Endothelial cell of umbilical vein (primary cell): ENCODE measurements around the gene TTLL11. TPM values are rescaled to one million over a fixed set of nuclear protein-coding genes. Genes with fewer than 3 reads are reported as not detected.

Experiments used
- BruUV-seq: library from RNA; stranded (reverse); fragments of 400-500 nt; replicated peaks from 2 replicates; lab custom pipeline; 2021; lab: Mats Ljungman, UMichigan
- CTCF ChIA-PET: fragments of 300-600, 350-600 bp; sonication (Branson Sonifier 250); formaldehyde crosslinking; loops from one replicate; lab custom pipeline; 2021; ENCODE audit warnings: antibody characterized with exemption, inconsistent platforms; lab: Charles Lee
- POLR2A ChIA-PET: fragments of 300-600, 350-600 bp; sonication (Branson Sonifier 250); formaldehyde crosslinking; loops from one replicate; lab custom pipeline; 2021; ENCODE audit warnings: antibody characterized with exemption, inconsistent platforms; lab: Charles Lee
- DNase-seq: peaks from one replicate; pipeline ENCODE4 v3.0.0-alpha.2; 2011; ENCODE audit warnings: low read depth, low spot score
- FAIRE-seq: peaks from 2 replicates; lab custom pipeline; 2011; peaks lifted over from hg19 to GRCh38; lab: Jason Lieb, UNC
- H2AFZ ChIP-seq: 2 replicates; pipeline ENCODE4 v1.6.0; 2012; ENCODE audit warnings: low read depth, low read length, control low read depth, inconsistent platforms
- H3K27ac ChIP-seq: 2 replicates; pipeline ENCODE4 v1.5.1; 2011; ENCODE audit warnings: low read depth, mild to moderate bottlenecking, control low read depth, low read length, moderate library complexity; ENCODE audit not compliant: insufficient read depth
- H3K27me3 ChIP-seq, 2 experiments: 2 replicates each; pipeline versions ENCODE4 v1.6.0 to v1.6.1; 2011; ENCODE audit warnings: low read length in 2 of 2, mixed read lengths in 1 of 2; ENCODE audit not compliant: control insufficient read depth in 2 of 2, insufficient read depth in 2 of 2
- H3K36me3 ChIP-seq, 2 experiments: 2 replicates in 1 of 2; 3 replicates in 1 of 2; pipeline ENCODE4 v1.5.1; 2011; ENCODE audit warnings: low read length in 2 of 2, mild to moderate bottlenecking in 1 of 2, moderate library complexity in 1 of 2; ENCODE audit not compliant: control insufficient read depth in 2 of 2, insufficient read depth in 2 of 2; ENCODE audit errors: extremely low read depth in 1 of 2
- H3K4me1 ChIP-seq: 3 replicates; pipeline ENCODE4 v1.5.1; 2011; ENCODE audit warnings: mild to moderate bottlenecking, low read length; ENCODE audit not compliant: control insufficient read depth, insufficient read depth; ENCODE audit errors: extremely low read depth
- H3K4me2 ChIP-seq: 2 replicates; pipeline ENCODE4 v1.6.1; 2011; ENCODE audit warnings: low read length, control low read depth, mixed read lengths; ENCODE audit not compliant: insufficient read depth
- H3K4me3 ChIP-seq, 3 experiments: fragments of 200-600 bp in 1 of 3; sonication (generic), shearing (Covaris generic) in 1 of 3; replicated peaks in 1 of 3; 2 replicates each; pipeline ENCODE4 v1.5.1; 2011 to 2016; ENCODE audit warnings: control low read depth in 3 of 3, low read length in 3 of 3, mild to moderate bottlenecking in 2 of 3, inconsistent platforms in 1 of 3, low read depth in 1 of 3, moderate library complexity in 1 of 3; ENCODE audit not compliant: insufficient read depth in 1 of 3
- H3K79me2 ChIP-seq: 2 replicates; pipeline ENCODE4 v1.6.0; 2012; ENCODE audit warnings: low read length, inconsistent platforms; ENCODE audit not compliant: control insufficient read depth, insufficient read depth
- H3K9ac ChIP-seq: replicated peaks from 2 replicates; pipeline ENCODE3; 2011; ENCODE audit warnings: low read length, control low read depth; ENCODE audit not compliant: insufficient read depth; ENCODE audit errors: extremely low read depth
- H3K9me1 ChIP-seq: replicated peaks from 3 replicates; pipeline ENCODE4 v1.6.0; 2011; ENCODE audit warnings: mild to moderate bottlenecking, low read length; ENCODE audit not compliant: control insufficient read depth, insufficient read depth; ENCODE audit errors: extremely low read depth
- H3K9me3 ChIP-seq: replicated peaks from 2 replicates; pipeline ENCODE4 v1.5.1; 2012; ENCODE audit warnings: low read length, inconsistent platforms; ENCODE audit not compliant: control insufficient read depth, insufficient read depth
- H4K20me1 ChIP-seq: replicated peaks from 2 replicates; pipeline ENCODE3; 2011; ENCODE audit warnings: mild to moderate bottlenecking, low read length; ENCODE audit not compliant: control insufficient read depth, insufficient read depth; ENCODE audit errors: extremely low read depth
- EZH2 ChIP-seq: IDR thresholded peaks from 2 replicates; pipeline ENCODE4 v1.6.1; 2012; ENCODE audit warnings: borderline replicate concordance, low read depth, mild to moderate bottlenecking, moderate library complexity, low read length, inconsistent platforms; ENCODE audit not compliant: severe bottlenecking
- FOS ChIP-seq: IDR thresholded peaks from 2 replicates; pipeline ENCODE4 v1.6.1; 2011; ENCODE audit warnings: mild to moderate bottlenecking, low read length, moderate library complexity, borderline replicate concordance; ENCODE audit not compliant: insufficient read depth
- GATA2 ChIP-seq: IDR thresholded peaks from 2 replicates; pipeline ENCODE4 v1.7.0; 2011; ENCODE audit warnings: low read depth, mild to moderate bottlenecking, moderate library complexity, mixed read lengths, low read length; ENCODE audit not compliant: insufficient read length, insufficient read depth
- JUN ChIP-seq: IDR thresholded peaks from 2 replicates; pipeline ENCODE4 v1.6.1; 2011; ENCODE audit warnings: borderline replicate concordance, low read depth; ENCODE audit not compliant: insufficient read length, insufficient read depth
- MYC ChIP-seq: IDR thresholded peaks from one replicate; pipeline ENCODE4 v1.6.1; 2011; ENCODE audit warnings: mild to moderate bottlenecking, low read depth, low read length
- POLR2A ChIP-seq: IDR thresholded peaks from 2 replicates; pipeline ENCODE4 v1.6.1; 2012; ENCODE audit warnings: low read depth, mild to moderate bottlenecking, control low read depth, low read length
- POLR2AphosphoS5 ChIP-seq: IDR thresholded peaks from 2 replicates; pipeline ENCODE4 v1.6.1; 2012; ENCODE audit warnings: low read depth, mild to moderate bottlenecking, control low read depth, low read length, moderate library complexity; ENCODE audit not compliant: insufficient read depth
- dilution Hi-C: fragments of 300-500 bp; cut with MboI; formaldehyde crosslinking; loops from one replicate; pipeline ENCODE4 v1.15.0; 2019; ENCODE audit warnings: low sequenced_read_pairs; ENCODE audit not compliant: extremely low pct_ligation_motif_present
- intact Hi-C: fragments of 100-400 bp; cut with micrococcal nuclease; formaldehyde crosslinking; loops from one replicate; pipeline ENCODE4 v1.10.0; 2022
- polyA plus RNA-seq, 4 experiments: library from polyadenylated mRNA; depleted of rRNA in 3 of 4; stranded (reverse) in 3 of 4; unstranded in 1 of 4; fragments of >200 nt; gene quantifications; 2 replicates each; pipeline versions ENCODE4 v1.2.1 to v1.2.3, GENCODE V29; 2011 to 2012; ENCODE audit warnings: missing spikeins in 1 of 4
- total RNA-seq: library from RNA; stranded (reverse); gene quantifications from 2 replicates; pipeline ENCODE4 v1.2.3, GENCODE V29; 2021
- TF ChIP-seq, protein P1 (sequence below): IDR thresholded peaks from 2 replicates; pipeline ENCODE4 v1.6.1; 2011; ENCODE audit not compliant: insufficient read depth, insufficient read length
- TF ChIP-seq, protein P2 (sequence below), 2 donors: IDR thresholded peaks; 1 replicate in 1 of 2; 2 replicates in 1 of 2; pipeline ENCODE4 v1.5.1; 2011; ENCODE audit warnings: low read length in 2 of 2, mild to moderate bottlenecking in 2 of 2, moderate library complexity in 2 of 2, control low read depth in 1 of 2, inconsistent platforms in 1 of 2, low read depth in 1 of 2; ENCODE audit not compliant: insufficient read depth in 1 of 2; ENCODE audit errors: extremely low read depth in 1 of 2

TTLL11 gene
- total and polyA plus RNA-seq, 2 donors (not counting 3 experiments of a cell fraction or from before 2014, with no cell fraction given): 4.9 to 5.1 TPM

DNA sequence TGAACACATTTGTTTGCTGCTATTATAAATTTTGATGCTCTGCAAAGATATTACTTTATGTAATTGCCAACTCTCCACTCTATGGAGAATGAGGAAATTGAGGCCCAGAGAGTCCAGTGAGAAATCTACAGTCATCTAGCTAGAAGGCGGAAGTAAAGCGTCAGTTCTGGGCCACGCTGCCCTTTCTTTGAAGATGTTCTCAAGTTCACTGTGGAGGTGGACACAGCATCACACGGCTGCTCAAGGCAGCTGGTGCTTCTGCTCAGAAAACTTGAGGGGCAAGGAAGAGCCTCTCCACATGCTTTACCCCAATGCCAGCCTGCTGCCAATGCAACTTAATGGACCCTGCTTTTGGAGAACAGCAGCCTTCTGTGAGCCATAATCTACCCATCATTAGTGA, 96.3 kb downstream of the TTLL11 start:
- no peaks in the 10 kb centered on the region for H3K9me3 ChIP-seq
- H3K27ac ChIP-seq: no peak overlapping the region
- CTCF ChIA-PET: interaction anchor here (1.4 to 4.4 kb wide), 7 partner anchors 101 to 450 kb away, joined by 3 to 20 read pairs (median 8); no protein-coding TSS in a partner anchor
- H3K4me2 ChIP-seq: no peak overlapping the region
- FAIRE-seq (no peak), DNase-seq (no peak)
- H2AFZ ChIP-seq: no peak overlapping the region
- no peak overlapping the region for H3K9ac ChIP-seq
- peaks cover 10% of the 10 kb centered on the region for H3K4me1 ChIP-seq
- no peaks in the 10 kb centered on the region for H4K20me1 ChIP-seq
- no peak for TF ChIP-seq EZH2
- TF ChIP-seq, protein P1, sequence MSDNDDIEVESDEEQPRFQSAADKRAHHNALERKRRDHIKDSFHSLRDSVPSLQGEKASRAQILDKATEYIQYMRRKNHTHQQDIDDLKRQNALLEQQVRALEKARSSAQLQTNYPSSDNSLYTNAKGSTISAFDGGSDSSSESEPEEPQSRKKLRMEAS: no peak
- TF ChIP-seq POLR2AphosphoS5: no peak
- TF ChIP-seq, protein P2, sequence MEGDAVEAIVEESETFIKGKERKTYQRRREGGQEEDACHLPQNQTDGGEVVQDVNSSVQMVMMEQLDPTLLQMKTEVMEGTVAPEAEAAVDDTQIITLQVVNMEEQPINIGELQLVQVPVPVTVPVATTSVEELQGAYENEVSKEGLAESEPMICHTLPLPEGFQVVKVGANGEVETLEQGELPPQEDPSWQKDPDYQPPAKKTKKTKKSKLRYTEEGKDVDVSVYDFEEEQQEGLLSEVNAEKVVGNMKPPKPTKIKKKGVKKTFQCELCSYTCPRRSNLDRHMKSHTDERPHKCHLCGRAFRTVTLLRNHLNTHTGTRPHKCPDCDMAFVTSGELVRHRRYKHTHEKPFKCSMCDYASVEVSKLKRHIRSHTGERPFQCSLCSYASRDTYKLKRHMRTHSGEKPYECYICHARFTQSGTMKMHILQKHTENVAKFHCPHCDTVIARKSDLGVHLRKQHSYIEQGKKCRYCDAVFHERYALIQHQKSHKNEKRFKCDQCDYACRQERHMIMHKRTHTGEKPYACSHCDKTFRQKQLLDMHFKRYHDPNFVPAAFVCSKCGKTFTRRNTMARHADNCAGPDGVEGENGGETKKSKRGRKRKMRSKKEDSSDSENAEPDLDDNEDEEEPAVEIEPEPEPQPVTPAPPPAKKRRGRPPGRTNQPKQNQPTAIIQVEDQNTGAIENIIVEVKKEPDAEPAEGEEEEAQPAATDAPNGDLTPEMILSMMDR (IDR thresholded peaks at IDR 0.05; ENCODE audit: extremely low read depth in 1 of 2, insufficient read depth in 1 of 2, low read depth in 1 of 2, low read length in 2 of 2): no peak
- TF ChIP-seq MYC: no peak
- TF ChIP-seq GATA2: no peak
- no peak for TF ChIP-seq POLR2A
- TF ChIP-seq JUN: no peak
- no peak for TF ChIP-seq FOS
- BruUV-seq: no TSS peak
- H3K4me3 ChIP-seq: no peak overlapping the region
- intact Hi-C loops (no loop called here), dilution Hi-C loops (no loop called here)
- no peaks in the 10 kb centered on the region for H3K79me2 ChIP-seq
- POLR2A ChIA-PET: no interaction called here
- no peaks in the 10 kb centered on the region for H3K9me1 ChIP-seq
- H3K36me3 ChIP-seq: no peaks in the 10 kb centered on the region
- H3K27me3 ChIP-seq: no peaks in the 10 kb centered on the region
